Natural killer cell (primary cell): Measurements from ENCODE around the gene CHRNA10. TPM values are rescaled to one million over a fixed set of nuclear protein-coding genes. Genes with fewer than 3 reads are reported as not detected.

ENCODE experiments used
- ATAC-seq, 3 donors: fragments of 150-1000 bp in 2 of 3; fragments of 200-7000 bp in 1 of 3; cut with Tn5 transposase; 1 replicate in 1 of 3; 2 replicates in 2 of 3; pipeline ENCODE4 v1.10.0; 2021; ENCODE audit warnings: mild to moderate bottlenecking in 2 of 3, moderate library complexity in 2 of 3
- DNase-seq, 2 donors: peaks; one replicate each; pipeline versions ENCODE4 v3.0.0 to v3.0.0-alpha.2; 2013 to 2021; ENCODE audit warnings: mixed read lengths in 1 of 2
- H3K27ac ChIP-seq: one replicate; pipeline ENCODE4 v1.5.1; 2013; ENCODE audit warnings: mild to moderate bottlenecking, low read length
- H3K27me3 ChIP-seq: one replicate; pipeline ENCODE4 v1.6.1; 2013; ENCODE audit warnings: low read length; ENCODE audit not compliant: control insufficient read depth, insufficient read depth
- H3K36me3 ChIP-seq: one replicate; pipeline ENCODE4 v1.6.1; 2013; ENCODE audit warnings: low read length; ENCODE audit not compliant: control insufficient read depth, insufficient read depth
- H3K4me1 ChIP-seq: one replicate; pipeline ENCODE4 v1.6.1; 2013; ENCODE audit warnings: low read length; ENCODE audit not compliant: control insufficient read depth, insufficient read depth
- H3K4me3 ChIP-seq: one replicate; pipeline ENCODE4 v1.5.1; 2013; ENCODE audit warnings: low read length
- H3K9me3 ChIP-seq: one replicate; pipeline ENCODE4 v1.6.1; 2013; ENCODE audit warnings: low read length; ENCODE audit not compliant: control insufficient read depth, insufficient read depth
- H3K27ac Mint-ChIP-seq, 2 donors: one replicate each; pipeline ENCODE4 v1.8.0; 2022; ENCODE audit warnings: mild to moderate bottlenecking in 2 of 2, mixed read lengths in 2 of 2, moderate library complexity in 1 of 2
- H3K27me3 Mint-ChIP-seq, 2 donors: one replicate each; pipeline ENCODE4 v1.8.0; 2022; ENCODE audit warnings: low read depth in 2 of 2, mixed read lengths in 2 of 2
- H3K36me3 Mint-ChIP-seq: one replicate; pipeline ENCODE4 v1.8.0; 2022; ENCODE audit warnings: mixed read lengths
- H3K4me1 Mint-ChIP-seq, 2 donors: one replicate each; pipeline ENCODE4 v1.8.0; 2022; ENCODE audit warnings: mixed read lengths in 2 of 2
- H3K4me3 Mint-ChIP-seq: one replicate; pipeline ENCODE4 v1.8.0; 2022; ENCODE audit warnings: mild to moderate bottlenecking, moderate library complexity, mixed read lengths
- H3K9me3 Mint-ChIP-seq, 2 donors: one replicate each; pipeline ENCODE4 v1.8.0; 2022; ENCODE audit warnings: mixed read lengths in 2 of 2
- WGBS: methylation state at CpG from one replicate; pipeline ENCODE4 v1.1.7; 2013; ENCODE audit warnings: missing lambda C conversion rate; ENCODE audit not compliant: insufficient coverage; 5-methylcytosine and 5-hydroxymethylcytosine counted together
- intact Hi-C: fragments of 100-400 bp; cut with micrococcal nuclease; formaldehyde crosslinking; loops from one replicate; pipeline ENCODE4 v1.14.2; 2022
- total RNA-seq, 4 donors: library from RNA; stranded (reverse); fragments of 120-200 nt in 1 of 4; gene quantifications; one replicate each; pipeline versions ENCODE4 v1.2.3 to v1.2.4, GENCODE V29; 2013 to 2022
- TF ChIP-seq, protein P1 (sequence below): fragments of 200-600 bp; IDR thresholded peaks from one replicate; pipeline ENCODE4 v1.8.0; 2022; ENCODE audit warnings: antibody characterized with exemption

CHRNA10 gene
- total RNA-seq, 3 donors from 2014 or later (not counting 1 experiment from before 2014, with no cell fraction given), result 0.36 to 0.60 (median 0.45) TPM

DNA sequence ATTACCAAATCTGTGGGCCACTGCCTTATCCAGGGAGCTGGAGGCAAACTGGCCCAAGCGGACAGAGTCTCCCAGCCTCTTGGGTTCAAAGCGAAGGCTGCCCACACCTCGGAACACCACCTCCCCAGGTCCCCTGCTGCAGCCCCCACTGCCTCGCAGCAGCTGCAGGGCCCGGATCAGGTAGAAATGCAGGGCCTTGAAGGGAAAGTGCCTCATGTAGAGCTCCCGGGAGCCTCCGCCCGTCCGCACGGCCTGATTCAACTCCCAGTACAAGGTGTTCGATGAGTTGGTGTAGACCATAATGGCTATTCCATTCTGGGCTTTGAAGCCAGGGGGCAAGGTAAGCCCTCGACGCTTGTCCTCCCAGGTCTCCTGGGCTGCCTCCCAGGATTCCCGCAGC is 31.3 kb downstream of the CHRNA10 start:
- H3K9me3 Mint-ChIP-seq, result no peaks in the 10 kb centered on the region
- TF ChIP-seq, protein P1, sequence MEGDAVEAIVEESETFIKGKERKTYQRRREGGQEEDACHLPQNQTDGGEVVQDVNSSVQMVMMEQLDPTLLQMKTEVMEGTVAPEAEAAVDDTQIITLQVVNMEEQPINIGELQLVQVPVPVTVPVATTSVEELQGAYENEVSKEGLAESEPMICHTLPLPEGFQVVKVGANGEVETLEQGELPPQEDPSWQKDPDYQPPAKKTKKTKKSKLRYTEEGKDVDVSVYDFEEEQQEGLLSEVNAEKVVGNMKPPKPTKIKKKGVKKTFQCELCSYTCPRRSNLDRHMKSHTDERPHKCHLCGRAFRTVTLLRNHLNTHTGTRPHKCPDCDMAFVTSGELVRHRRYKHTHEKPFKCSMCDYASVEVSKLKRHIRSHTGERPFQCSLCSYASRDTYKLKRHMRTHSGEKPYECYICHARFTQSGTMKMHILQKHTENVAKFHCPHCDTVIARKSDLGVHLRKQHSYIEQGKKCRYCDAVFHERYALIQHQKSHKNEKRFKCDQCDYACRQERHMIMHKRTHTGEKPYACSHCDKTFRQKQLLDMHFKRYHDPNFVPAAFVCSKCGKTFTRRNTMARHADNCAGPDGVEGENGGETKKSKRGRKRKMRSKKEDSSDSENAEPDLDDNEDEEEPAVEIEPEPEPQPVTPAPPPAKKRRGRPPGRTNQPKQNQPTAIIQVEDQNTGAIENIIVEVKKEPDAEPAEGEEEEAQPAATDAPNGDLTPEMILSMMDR, result no peak
- H3K27me3 Mint-ChIP-seq, result peaks cover 8 to 22% of the 10 kb centered on the region in 2 donors
- H3K4me3 Mint-ChIP-seq, result no peak overlapping the region
- H3K36me3 Mint-ChIP-seq, result no peaks in the 10 kb centered on the region
- intact Hi-C loops, result no loop called here
- H3K9me3 ChIP-seq, result no peaks in the 10 kb centered on the region
- WGBS, result 97% methylated on average over 14 of the region's 14 CpGs
- no peak overlapping the region for H3K27ac ChIP-seq
- H3K4me1 Mint-ChIP-seq, result peaks cover 10% of the 10 kb centered on the region in 2 donors
- H3K27ac Mint-ChIP-seq, result no peak overlapping the region
- ATAC-seq (no peak), DNase-seq (no peak)
- no peaks in the 10 kb centered on the region for H3K36me3 ChIP-seq
- peaks cover 14% of the 10 kb centered on the region for H3K4me1 ChIP-seq
- peaks cover 12% of the 10 kb centered on the region for H3K27me3 ChIP-seq
- H3K4me3 ChIP-seq, result no peak overlapping the region

- TF ChIP-seq, protein P1, result no peak
- Histone ChIP-seq H3K4me1 (peaks cover 14% of the 10 kb centered on the region), H3K9me3 (no peaks in the 10 kb centered on the region), H3K27me3 (peaks cover 12% of the 10 kb centered on the region), H3K4me3 (no peak overlapping the region), H3K27ac (no peak overlapping the region), H3K36me3 (no peaks in the 10 kb centered on the region)
- H3K9me3 Mint-ChIP-seq, result no peaks in the 10 kb centered on the region
- no peaks in the 10 kb centered on the region for H3K36me3 Mint-ChIP-seq
- H3K4me1 Mint-ChIP-seq, result peaks cover 10% of the 10 kb centered on the region in 2 donors
- H3K27me3 Mint-ChIP-seq, result peaks cover 0 to 14% of the 10 kb centered on the region in 2 donors
- WGBS, result 74% methylated on average over 5 of the region's 5 CpGs
- intact Hi-C loops, result no loop called here
- DNase-seq, result no peak
- ATAC-seq, result no peak
- no peak overlapping the region for H3K27ac Mint-ChIP-seq
- H3K4me3 Mint-ChIP-seq, result no peak overlapping the region
Measured at GRCh38 chr11:3638513-3638912, 32.7 kb downstream of the CHRNA10 start.

GRCh38 chr11:3637201-3637600 is 34.0 kb downstream of the CHRNA10 start:
- DNase-seq (no peak), ATAC-seq (no peak)
- Mint-ChIP-seq H3K27ac (no peak overlapping the region), H3K4me3 (no peak overlapping the region), H3K27me3 (peaks cover 0 to 9% of the 10 kb centered on the region in 2 donors), H3K9me3 (no peaks in the 10 kb centered on the region), H3K36me3 (no peaks in the 10 kb centered on the region), H3K4me1 (peaks cover 5 to 6% of the 10 kb centered on the region in 2 donors)
- Histone ChIP-seq H3K36me3 (no peaks in the 10 kb centered on the region), H3K9me3 (no peaks in the 10 kb centered on the region), H3K4me3 (no peak overlapping the region), H3K27ac (no peak overlapping the region), H3K4me1 (peaks cover 5% of the 10 kb centered on the region), H3K27me3 (peaks cover 6% of the 10 kb centered on the region)
- intact Hi-C loops, result no loop called here
- WGBS, result 80% methylated on average over 13 of the region's 13 CpGs
- TF ChIP-seq, protein P1, result no peak

DNA sequence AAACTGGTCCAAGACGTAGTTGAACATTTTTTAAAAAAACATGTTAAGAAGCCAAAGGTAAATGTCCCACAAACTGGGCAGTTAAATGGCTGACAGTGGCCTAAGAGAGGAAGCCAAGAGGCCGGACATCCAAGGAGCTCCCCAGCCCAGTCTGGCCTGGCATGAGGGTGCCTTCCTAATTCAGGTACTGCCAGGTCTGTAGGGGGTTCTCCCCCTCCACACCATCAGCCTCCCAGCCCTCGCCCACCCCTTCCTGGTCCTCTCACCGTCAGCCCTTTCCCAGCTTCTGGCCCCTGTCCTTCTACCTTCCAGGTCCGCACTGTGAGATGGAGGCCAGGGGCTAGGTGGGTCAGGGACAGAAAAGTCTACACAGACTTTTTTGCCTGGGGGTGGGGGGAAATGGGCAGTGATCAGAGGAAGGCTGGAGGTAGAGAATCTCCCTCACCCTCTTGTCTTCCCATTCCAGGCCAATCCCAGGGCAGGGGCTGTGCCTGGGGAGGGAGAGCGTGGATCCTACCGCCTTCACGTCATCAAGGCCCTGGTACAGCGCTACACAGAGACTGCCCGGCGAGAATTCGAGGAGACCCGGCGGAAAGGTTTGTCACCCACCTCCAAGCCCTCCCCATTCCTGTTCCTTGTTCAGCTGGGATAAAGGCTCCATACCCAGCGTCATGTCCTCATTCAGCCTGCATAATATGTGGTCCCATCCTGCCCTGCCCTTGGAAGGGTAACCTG is 35.4 kb downstream of the CHRNA10 start:
- Mint-ChIP-seq H3K4me1 (no peaks in the 10 kb centered on the region), H3K27me3 (peaks cover 0 to 5% of the 10 kb centered on the region in 2 donors), H3K27ac (no peak overlapping the region), H3K4me3 (no peak overlapping the region), H3K36me3 (no peaks in the 10 kb centered on the region), H3K9me3 (no peaks in the 10 kb centered on the region)
- TF ChIP-seq, protein P1, result no peak
- H3K4me3 ChIP-seq, result no peak overlapping the region
- H3K4me1 ChIP-seq, result no peaks in the 10 kb centered on the region
- no peak for ATAC-seq
- DNase-seq, result no peak
- H3K27me3 ChIP-seq, result no peaks in the 10 kb centered on the region
- no peaks in the 10 kb centered on the region for H3K36me3 ChIP-seq
- no peaks in the 10 kb centered on the region for H3K9me3 ChIP-seq
- H3K27ac ChIP-seq, result no peak overlapping the region
- WGBS, result 90% methylated on average over 14 of the region's 15 CpGs
- intact Hi-C loops, result no loop called here
